Brain microvascular endothelial cell (primary cell): ENCODE data around the gene ZNF469.

ENCODE experiments used
- DNase-seq: peaks from one replicate; pipeline ENCODE4 v3.0.0-alpha.2; 2020
- H3K27ac ChIP-seq: fragments of 250-450 bp; sonication (Bioruptor Pico); 2 replicates; pipeline ENCODE4 v1.5.1; 2020; ENCODE audit warnings: mild to moderate bottlenecking, moderate library complexity
- H3K27me3 ChIP-seq: fragments of 250-450 bp; sonication (Bioruptor Pico); replicated peaks from 2 replicates; pipeline ENCODE4 v1.5.1; 2020; ENCODE audit warnings: mild to moderate bottlenecking
- H3K36me3 ChIP-seq: fragments of 250-450 bp; sonication (Bioruptor Pico); replicated peaks from 2 replicates; pipeline ENCODE4 v1.5.1; 2020; ENCODE audit warnings: mild to moderate bottlenecking
- H3K4me3 ChIP-seq: 2 replicates; pipeline ENCODE4 v1.5.1; 2011; ENCODE audit warnings: low read depth, mild to moderate bottlenecking, control low read depth, low read length, moderate library complexity
- in situ Hi-C: cut with HindIII; loops from 2 replicates; pipeline ENCODE4 v1.10.0; 2017; ENCODE audit warnings: low sequenced_read_pairs, low pct_ligation_motif_present
- TF ChIP-seq, protein P1 (sequence below): IDR thresholded peaks from 2 replicates; pipeline ENCODE4 v1.5.1; 2011; ENCODE audit warnings: low read depth, mild to moderate bottlenecking, moderate library complexity, low read length, control low read depth, inconsistent platforms; ENCODE audit errors: missing control alignments

ZNF469 gene

DNA sequence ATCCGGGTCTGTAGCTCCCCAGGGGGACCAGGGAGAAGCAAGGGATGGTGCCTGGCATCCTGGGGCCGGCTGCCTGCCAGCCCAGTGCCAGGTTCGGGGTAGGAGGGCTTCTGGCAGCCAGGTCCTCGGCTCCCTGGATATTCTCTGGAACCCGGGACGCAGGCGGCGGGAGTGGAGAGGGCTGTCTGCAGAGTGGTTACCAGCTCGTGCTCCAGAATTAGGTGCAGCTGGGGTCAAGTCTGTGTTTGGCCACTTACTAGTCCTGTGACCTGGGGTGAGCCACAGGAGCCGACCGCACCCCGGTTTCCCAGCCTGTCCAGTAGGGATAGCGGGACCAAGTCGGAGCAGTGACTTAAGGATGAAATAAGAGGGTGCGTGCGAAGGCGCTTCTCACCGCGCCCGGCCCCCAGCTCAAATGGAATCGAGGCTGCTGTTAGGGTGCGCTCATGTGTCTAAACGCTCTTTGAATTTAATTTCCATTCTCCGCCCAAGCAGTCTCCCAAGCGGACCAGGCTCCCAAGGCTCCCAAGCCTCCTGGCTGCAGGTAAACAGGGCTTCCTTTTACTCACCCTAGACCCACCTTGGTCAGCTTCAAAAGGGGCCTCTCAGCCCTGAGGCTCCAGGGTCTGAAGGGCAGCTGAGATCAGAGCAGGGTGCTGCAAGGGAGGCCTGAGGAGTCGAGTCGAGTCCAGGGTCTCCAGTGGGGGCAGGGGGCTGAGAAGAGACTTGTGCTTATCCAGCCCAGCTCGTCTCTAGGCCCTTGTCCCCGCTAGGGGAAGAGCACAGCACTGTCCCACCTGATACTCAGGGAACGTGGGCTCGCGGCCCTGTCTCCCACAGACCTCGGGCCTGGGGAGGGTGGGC, 28.3 kb upstream of the ZNF469 start:
- TF ChIP-seq, protein P1, sequence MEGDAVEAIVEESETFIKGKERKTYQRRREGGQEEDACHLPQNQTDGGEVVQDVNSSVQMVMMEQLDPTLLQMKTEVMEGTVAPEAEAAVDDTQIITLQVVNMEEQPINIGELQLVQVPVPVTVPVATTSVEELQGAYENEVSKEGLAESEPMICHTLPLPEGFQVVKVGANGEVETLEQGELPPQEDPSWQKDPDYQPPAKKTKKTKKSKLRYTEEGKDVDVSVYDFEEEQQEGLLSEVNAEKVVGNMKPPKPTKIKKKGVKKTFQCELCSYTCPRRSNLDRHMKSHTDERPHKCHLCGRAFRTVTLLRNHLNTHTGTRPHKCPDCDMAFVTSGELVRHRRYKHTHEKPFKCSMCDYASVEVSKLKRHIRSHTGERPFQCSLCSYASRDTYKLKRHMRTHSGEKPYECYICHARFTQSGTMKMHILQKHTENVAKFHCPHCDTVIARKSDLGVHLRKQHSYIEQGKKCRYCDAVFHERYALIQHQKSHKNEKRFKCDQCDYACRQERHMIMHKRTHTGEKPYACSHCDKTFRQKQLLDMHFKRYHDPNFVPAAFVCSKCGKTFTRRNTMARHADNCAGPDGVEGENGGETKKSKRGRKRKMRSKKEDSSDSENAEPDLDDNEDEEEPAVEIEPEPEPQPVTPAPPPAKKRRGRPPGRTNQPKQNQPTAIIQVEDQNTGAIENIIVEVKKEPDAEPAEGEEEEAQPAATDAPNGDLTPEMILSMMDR: no peak
- Histone ChIP-seq H3K27me3 (no peaks in the 10 kb centered on the region), H3K4me3 (no peak overlapping the region), H3K36me3 (no peaks in the 10 kb centered on the region), H3K27ac (no peak overlapping the region)
- DNase-seq: no peak
- in situ Hi-C loops: no loop called here

DNA sequence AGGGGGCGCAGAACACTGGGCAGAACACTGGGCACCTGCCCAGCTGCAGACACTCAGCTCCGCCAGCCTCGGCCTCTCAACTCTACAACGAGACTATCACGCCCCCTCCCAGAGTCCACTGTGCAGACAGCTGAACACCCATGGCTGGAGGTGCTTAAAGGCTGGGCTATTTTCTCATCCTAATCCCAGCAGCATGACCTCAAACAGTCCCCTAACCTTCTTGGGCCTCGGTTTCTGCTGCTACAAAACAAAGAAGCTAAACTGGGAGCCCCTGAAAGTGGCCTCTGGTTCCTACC, 27.7 kb upstream of the ZNF469 start:
- no peak overlapping the region for H3K4me3 ChIP-seq
- in situ Hi-C loops: no loop called here
- TF ChIP-seq, protein P1: no peak
- H3K27me3 ChIP-seq: no peaks in the 10 kb centered on the region
- no peaks in the 10 kb centered on the region for H3K36me3 ChIP-seq
- no peak overlapping the region for H3K27ac ChIP-seq
- DNase-seq: no peak

GRCh38 chr16:88355389-88356123, 27.2 kb upstream of the ZNF469 start:
- Histone ChIP-seq H3K36me3 (no peaks in the 10 kb centered on the region), H3K4me3 (no peak overlapping the region), H3K27ac (no peak overlapping the region), H3K27me3 (no peaks in the 10 kb centered on the region)
- DNase-seq: no peak
- in situ Hi-C loops: no loop called here
- TF ChIP-seq, protein P1: no peak

DNA sequence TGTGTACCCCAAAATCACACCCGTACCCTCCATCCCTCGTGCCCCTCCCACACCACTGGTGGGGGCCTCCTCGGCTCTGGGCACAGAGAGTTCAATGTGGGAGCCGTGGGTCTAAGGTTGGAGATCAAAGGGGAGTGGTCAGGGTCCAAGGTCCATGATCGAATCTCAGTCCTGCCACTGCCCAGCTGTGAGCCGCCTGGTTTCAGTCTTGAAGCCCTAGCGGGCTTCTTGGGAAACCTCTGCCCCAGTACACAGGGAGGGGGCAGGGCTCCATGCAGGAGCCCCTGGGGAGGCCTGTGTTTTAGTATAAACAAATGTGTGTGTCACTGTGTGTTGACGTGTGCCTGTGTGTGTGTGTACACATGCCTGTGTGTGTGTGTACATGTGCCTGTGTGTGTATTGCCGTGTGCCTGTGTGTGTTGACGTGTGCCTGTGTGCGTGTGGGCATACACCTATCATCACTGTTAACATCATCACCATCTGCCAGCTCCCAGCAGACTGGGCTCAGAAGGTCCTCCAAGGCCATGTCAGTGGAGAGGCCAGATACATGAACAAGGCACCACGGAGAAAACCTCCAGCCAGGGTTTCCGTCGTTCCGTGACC, 26.5 kb upstream of the ZNF469 start:
- no peak for DNase-seq
- Histone ChIP-seq H3K27me3 (no peaks in the 10 kb centered on the region), H3K36me3 (no peaks in the 10 kb centered on the region), H3K4me3 (no peak overlapping the region), H3K27ac (no peak overlapping the region)
- in situ Hi-C loops: no loop called here
- TF ChIP-seq, protein P1: no peak

DNA sequence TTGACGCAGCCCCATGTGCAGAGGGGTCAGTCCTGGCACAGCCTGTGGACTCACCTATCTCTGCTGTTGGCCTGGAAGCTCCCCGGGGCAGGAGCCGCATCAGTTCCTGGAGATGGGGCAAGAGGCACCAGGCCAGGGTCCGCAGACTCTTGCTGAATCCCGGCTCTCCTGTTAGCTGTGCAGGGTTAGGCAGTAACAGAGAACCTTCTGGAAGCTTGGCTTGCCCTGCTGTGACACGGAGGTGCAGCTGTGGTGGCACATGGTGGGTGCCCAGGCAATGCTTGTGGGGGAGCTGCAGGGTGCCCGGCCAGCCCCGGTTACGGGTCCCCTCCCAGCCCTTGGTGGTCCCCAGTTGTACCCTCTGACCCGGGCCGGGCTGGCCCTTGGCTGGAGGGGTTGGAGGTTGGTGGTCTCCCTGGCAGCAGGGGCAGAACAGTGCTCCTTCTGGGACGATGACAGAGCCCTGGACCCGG, 26.0 kb upstream of the ZNF469 start:
- DNase-seq: no peak
- no peak overlapping the region for H3K27ac ChIP-seq
- TF ChIP-seq, protein P1: no peak
- in situ Hi-C loops: no loop called here
- no peaks in the 10 kb centered on the region for H3K27me3 ChIP-seq
- no peaks in the 10 kb centered on the region for H3K36me3 ChIP-seq
- H3K4me3 ChIP-seq: no peak overlapping the region
